Inflammatory macrophage treated with lipopolysaccharide for 1 hour (primary cell): ENCODE results near the gene MAGEA3.
"Not testable (repeated sequence)": the region's sequence is repeated elsewhere in the genome, so short reads cannot be mapped to it uniquely, and the experiment has no call there.

Source experiments
- DNase-seq, 2 donors: peaks; one replicate each; pipeline ENCODE4 v3.0.0-alpha.2; 2020 to 2022

Gene MAGEA3

GRCh38 chrX:152697952-152698931, at the start of gene MAGEA3:
MAGEA3 (plus strand) TSS chrX:152698794; CDS start chrX:152700833, 2,039 bp downstream.
- not testable (repeated sequence) for DNase-seq

GRCh38 chrX:152652060-152652459, 46.5 kb upstream of the MAGEA3 start:
- DNase-seq, result no peak

GRCh38 chrX:152652467-152652866, 46.1 kb upstream of the MAGEA3 start:
- DNase-seq, result no peak

DNA sequence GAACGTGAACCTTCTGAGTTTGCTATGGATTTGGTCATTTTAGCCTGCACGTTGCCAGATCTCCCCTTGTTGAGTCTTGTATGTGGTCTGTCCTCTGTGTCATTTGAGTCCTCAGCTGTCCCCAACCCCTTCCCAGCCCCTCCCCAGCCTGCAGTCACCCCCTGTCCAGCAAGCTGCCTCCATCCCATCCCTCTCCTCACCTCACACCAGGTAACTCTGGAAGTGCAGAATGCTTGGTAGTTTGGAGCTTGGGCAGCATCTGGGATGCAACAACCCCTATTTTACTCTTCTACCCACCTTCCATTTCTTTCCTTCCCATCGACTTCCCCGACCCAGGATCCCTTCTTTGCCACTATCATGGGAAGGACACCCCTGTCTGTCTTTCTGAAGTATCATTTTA, 42.5 kb upstream of the MAGEA3 start:
- no peak for DNase-seq

DNA sequence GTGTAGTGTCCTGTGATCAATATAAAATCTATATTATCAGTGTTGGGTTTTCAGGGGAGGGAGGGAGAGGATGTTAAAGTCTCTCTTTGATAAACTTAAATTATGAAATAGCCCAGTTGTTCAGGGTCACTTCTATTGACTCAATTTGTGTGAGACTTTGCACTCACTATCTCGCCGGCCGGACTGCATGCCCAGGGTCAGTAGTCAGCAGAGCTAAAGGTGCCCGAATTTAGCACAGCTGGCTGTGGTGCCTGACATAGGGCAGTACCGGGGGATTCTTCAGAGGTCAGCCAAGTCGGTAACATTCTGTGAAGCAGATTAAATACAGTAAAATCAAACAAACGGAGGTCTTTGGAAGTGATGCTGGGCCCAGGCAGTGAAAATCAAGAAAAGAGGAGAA, 41.7 kb upstream of the MAGEA3 start:
- DNase-seq, result no peak

DNA sequence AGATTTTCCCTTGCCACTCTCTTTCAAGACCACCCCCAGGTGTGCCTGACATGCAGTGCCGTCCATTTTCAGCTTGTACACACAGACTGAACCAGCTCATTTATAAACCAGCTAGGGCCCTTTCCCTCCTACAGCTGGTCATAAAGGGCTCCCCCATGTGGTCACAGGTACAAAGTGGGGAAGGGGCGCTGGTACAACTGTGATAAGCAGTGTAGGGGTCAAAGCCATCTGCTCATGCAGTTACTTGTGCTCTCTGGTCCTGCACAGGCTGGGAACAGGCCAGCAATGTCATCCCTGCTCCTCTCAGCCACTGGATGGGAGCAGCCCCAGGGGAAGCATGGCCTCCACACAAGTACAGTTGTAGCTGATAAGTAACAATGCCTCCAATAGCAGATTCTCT, 40.3 kb upstream of the MAGEA3 start:
- DNase-seq, result no peak

GRCh38 chrX:152663086-152663485, 35.5 kb upstream of the MAGEA3 start:
- DNase-seq, result no peak

GRCh38 chrX:152674135-152674534, 24.5 kb upstream of the MAGEA3 start:
- no peak for DNase-seq

DNA sequence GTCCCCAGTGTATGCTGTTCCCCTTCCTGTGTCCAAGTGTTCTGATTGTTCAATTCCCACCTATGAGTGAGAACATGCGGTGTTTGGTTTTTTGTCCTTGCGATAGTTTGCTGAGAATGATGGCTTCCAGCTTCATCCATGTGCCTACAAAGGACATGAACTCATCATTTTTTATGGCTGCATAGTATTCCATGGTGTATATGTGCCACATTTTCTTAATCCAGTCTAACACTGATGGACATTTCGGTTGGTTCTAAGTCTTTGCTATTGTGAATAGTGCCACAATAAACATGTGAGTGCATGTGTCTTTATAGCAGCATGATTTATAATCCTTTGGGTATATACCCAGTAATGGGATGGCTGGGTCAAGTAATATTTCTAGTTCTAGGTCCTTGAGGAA, 23.9 kb upstream of the MAGEA3 start:
- not testable (repeated sequence) for DNase-seq

GRCh38 chrX:152681012-152681411, 17.6 kb upstream of the MAGEA3 start:
- not testable (repeated sequence) for DNase-seq

DNA sequence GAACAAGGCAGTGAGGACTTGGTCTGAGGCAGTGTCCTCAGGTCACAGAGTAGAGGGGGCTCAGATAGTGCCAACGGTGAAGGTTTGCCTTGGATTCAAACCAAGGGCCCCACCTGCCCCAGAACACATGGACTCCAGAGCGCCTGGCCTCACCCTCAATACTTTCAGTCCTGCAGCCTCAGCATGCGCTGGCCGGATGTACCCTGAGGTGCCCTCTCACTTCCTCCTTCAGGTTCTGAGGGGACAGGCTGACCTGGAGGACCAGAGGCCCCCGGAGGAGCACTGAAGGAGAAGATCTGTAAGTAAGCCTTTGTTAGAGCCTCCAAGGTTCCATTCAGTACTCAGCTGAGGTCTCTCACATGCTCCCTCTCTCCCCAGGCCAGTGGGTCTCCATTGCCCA, 1.8 kb downstream of the MAGEA3 start:
- not testable (repeated sequence) for DNase-seq

DNA sequence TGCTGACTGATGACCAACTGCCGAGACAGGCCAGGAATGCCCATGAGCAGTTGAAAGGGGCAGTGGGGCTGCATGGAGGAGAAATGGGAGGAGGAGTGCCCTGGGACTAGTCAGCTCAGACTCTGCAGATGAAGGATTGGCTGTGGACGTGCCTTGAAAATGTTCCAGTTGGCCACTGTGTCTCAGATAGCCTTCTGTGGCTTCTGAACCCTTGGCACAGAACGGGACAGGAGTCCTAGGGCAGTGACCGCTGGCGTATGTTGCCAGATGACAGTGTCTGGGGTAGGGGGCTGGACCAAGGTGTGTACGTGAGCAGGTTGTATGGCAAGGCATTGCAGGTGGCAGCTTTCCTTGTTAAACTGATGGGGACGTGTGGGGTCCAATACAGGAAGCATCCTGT, 7.9 kb downstream of the MAGEA3 start:
- DNase-seq, result not testable (repeated sequence)

DNA sequence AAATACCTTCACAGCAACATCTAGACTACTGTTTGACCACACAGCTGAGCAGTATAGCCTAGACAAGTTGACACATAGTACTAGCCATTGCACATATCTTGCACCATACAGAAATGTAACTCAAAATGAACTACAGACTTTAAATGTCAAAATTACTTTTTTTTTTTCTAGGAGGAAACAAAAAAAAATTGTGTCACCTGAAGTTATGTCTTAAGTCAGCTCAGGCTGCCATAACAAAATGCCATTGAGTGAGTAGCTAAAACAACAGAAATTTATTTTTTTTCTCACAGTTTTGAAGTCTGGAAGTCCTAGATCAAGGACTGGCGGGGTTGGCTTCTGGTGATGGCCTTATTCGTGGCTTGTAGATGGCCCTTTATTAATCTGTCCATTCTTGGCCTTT, 10.6 kb downstream of the MAGEA3 start, which contains the start of gene CSAG2:
TSS of gene CSAG2 (minus strand) at position 101 of the 400 bp plus-strand sequence. CDS start 161 bp downstream, outside the sequence.
- DNase-seq, result not testable (repeated sequence)

DNA sequence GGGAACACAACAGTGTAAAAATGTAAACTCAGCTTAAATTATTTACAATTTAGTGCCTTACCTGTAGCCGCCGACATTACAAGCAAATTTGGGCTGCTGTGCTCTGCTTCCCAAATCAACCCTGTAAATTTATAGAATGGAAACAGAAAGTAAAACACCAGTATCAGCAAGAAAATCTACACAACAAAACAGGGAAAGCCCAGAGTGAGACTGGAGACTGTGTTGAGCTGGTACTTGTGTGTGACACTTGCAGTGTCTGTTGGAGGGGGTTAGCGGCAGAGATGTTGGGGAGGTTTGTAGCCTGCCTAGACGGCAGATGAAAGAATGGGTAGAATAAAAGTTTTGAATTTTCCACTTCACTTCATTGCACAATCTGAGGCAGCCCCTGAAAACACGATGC, 14.6 kb downstream of the MAGEA3 start:
- DNase-seq, result not testable (repeated sequence)

DNA sequence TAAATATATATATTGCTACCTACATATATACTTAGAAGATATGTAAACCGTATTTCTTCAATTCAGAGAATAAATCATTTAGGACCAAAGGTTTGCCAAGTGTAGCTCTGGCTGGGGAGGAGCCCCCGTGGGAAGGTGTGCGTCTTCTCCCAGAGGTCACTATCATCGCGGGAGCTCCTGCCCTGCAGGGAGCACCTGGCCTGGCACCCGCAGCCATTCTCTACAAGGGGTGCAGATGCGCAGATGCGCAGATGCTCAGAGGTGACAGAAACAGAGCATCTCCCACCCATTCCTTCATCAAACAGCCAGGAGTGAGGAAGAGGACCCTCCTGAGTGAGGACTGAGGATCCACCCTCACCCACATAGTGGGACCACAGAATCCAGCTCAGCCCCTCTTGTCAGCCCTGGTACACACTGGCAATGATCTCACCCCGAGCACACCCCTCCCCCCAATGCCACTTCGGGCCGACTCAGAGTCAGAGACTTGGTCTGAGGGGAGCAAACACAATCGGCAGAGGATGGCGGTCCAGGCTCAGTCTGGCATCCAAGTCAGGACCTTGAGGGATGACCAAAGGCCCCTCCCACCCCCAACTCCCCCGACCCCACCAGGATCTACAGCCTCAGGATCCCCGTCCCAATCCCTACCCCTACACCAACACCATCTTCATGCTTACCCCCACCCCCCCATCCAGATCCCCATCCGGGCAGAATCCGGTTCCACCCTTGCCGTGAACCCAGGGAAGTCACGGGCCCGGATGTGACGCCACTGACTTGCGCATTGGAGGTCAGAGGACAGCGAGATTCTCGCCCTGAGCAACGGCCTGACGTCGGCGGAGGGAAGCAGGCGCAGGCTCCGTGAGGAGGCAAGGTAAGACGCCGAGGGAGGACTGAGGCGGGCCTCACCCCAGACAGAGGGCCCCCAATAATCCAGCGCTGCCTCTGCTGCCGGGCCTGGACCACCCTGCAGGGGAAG, 15.5 kb downstream of the MAGEA3 start, which contains the start of gene MAGEA2B:
TSS of gene MAGEA2B (plus strand) at position 814 of the 973 bp plus-strand sequence. CDS start 2,479 bp downstream, outside the sequence.
- DNase-seq, result not testable (repeated sequence)

DNA sequence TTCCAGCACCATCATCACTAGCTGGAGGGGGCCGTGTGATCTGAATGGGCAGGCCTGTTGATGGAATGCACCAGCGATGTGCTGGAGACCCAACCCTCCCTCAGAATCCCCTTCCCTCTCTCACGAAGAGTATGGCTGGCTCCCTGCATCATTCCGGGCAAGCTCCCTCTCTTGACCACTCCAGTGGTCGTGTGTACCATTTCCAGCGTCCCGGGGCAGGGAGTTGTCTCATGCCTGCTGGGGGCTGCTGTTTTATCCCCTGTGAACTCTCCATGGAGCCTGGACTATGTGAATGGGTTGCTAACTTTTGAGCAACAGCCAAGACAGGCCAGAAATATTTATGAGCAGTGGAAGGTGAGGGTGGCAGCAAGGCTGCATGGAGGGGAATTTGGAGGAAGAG, 26.8 kb downstream of the MAGEA3 start:
- no peak for DNase-seq

DNA sequence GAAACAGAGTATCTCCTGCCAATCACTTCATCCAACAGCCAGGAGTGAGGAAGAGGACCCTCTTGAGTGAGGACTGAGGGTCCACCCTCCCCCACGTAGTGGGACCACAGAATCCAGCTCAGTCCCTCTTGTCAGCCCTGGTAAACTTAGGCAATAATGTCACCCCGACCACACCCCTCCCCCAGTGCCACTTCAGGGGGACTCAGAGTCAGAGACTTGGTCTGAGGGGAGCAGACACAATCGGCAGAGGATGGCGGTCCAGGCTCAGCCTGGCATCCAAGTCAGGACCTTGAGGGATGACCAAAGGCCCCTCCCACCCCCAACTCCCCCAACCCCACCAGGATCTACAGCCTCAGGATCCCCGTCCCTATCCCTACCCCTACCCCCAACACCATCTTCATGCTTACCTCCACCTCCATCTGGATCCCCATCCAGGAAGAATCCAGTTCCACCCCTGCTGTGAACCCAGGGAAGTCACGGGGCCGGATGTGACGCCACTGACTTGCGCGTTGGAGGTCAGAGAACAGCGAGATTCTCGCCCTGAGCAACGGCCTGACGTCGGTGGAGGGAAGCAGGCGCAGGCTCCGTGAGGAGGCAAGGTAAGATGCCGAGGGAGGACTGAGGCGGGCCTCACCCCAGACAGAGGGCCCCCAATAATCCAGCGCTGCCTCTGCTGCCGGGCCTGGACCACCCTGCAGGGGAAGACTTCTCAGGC, 34.8 kb downstream of the MAGEA3 start, which contains the start of the genes CSAG1 and MAGEA12:
TSS of gene CSAG1 (minus strand) at position 461 of the 715 bp plus-strand sequence. CDS start 1,261 bp downstream, outside the sequence.
TSS of gene MAGEA12 (plus strand) at position 497 of the 715 bp plus-strand sequence. CDS start 2,405 bp downstream, outside the sequence.
- no peak for DNase-seq

GRCh38 chrX:152734143-152734858, 35.7 kb downstream of the MAGEA3 start:
- DNase-seq, result not testable (repeated sequence)

GRCh38 chrX:152735101-152735500, 36.5 kb downstream of the MAGEA3 start:
- no peak for DNase-seq

DNA sequence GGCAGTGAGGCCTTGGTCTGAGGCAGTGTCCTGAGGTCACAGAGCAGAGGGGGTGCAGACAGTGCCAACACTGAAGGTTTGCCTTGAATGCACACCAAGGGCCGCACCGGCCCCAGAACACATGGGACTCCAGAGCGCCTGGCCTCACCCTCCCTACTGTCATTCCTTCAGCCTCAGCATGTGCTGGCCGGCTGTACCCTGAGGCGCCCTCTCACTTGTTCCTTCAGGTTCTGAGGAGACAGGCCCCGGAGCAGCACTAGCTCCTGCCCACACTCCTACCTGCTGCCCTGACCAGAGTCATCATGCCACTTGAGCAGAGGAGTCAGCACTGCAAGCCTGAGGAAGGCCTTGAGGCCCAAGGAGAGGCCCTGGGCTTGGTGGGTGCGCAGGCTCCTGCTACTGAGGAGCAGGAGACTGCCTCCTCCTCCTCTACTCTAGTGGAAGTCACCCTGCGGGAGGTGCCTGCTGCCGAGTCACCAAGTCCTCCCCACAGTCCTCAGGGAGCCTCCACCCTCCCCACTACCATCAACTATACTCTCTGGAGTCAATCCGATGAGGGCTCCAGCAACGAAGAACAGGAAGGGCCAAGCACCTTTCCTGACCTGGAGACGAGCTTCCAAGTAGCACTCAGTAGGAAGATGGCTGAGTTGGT, 37.4 kb downstream of the MAGEA3 start:
- no peak for DNase-seq

GRCh38 chrX:152736528-152736927, 37.9 kb downstream of the MAGEA3 start:
- not testable (repeated sequence) for DNase-seq
